Nucleus accumbens (tissue), 56 donors: Measurements from ENCODE around the gene PPP1R15B.
"Not testable (repeated sequence)": the region's sequence is repeated elsewhere in the genome, so short reads cannot be mapped to it uniquely, and the experiment has no call there.

Experiments used
- DNase-seq, 56 donors: peaks; one replicate each; lab custom pipeline; 2025; lab: John Stamatoyannopoulos, UW

The PPP1R15B gene

DNA sequence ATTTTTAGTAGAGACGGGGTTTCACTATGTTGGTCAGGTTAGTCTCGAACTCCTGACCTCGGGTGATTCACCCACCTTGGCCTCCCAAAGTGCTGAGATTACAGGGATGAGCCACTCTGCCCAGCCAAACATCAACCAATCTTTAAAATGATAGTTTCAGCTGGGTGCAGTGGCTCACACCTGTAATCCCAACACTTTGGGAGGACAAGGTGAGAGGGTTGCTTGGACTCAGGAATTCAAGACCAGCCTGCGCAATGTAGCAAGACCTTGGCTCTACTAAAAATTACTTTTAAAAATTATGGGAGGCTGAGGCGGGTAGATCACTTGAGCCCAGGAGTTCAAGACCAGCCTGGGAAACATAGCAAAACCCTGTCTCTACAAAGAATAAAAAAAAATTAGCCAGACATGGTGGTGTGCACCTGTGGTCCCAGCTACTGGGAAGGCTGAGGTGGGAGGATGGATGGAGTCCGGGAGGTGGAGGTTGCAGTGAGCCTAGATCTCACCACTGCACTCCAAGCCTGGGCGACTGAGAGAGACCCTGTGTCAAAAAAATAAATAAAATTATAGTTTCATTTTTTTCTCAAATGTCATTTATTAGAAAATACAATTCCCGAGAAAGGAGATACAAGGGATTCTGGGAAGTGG lies 10.6 kb upstream of the PPP1R15B start:
- not testable (repeated sequence) for DNase-seq

DNA sequence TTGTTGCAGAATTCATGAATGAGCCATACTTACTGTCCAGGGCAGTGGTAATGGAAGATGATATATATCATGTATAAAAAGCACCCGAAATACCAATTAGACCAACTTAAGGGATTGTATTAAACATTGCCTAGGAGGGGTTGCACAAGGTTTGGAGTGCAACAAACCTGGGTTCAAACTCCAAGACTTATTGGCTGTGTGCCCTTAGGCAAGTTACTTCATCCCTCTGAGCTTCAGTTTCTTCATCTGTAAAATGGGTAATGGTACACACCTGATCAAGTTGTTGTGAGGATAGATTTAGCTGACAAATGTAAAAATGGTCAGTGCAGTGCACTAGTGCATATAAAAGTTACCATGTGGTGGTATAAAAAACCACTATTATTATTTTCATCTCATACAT lies 9.8 kb upstream of the PPP1R15B start:
- DNase-seq, result no peak

DNA sequence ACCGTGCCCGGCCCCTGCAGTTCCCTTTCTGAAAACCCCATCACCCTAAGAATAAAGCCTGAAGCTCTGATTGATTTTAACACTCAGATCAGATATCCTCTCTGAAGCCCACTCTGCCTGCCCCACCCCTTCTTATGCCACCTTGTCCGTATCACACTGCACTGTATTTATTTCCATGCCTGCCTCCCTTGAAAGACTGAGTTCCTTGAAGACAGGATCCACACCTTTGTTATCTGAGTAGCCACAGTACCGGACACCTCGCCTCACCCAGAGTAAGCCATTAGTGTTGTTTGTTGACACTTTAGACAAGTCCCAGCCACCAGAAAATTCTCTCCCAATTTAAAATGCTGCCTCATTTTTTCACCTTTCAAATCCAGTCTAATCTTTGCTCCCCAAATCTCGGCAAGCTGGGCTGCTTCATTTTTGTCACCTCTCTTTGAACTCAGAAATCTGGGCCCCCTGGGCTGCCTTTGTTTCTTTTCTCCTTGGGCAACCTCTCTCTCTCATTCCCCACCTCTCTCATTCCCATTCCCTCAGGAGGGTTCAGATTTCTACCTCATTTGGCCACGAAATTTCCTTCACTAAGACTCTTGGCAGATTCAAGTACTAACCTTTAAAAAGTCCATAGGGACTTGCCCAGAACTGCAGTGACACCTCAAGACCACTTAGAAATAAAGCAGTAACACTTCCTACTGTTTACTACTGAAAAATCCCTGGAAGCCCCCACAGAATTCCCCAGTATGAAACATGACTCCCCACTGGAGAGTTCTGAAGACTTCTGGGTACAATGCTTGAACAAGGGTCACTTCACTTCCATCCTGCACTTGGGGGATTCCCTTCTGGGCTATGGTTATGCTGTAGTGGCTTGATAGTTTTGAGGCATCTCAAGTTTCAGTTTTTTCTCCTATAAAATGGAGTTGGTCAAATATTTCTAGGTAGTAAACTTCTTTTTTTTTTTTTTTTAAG lies 8.7 kb upstream of the PPP1R15B start:
- DNase-seq, result no peak

DNA sequence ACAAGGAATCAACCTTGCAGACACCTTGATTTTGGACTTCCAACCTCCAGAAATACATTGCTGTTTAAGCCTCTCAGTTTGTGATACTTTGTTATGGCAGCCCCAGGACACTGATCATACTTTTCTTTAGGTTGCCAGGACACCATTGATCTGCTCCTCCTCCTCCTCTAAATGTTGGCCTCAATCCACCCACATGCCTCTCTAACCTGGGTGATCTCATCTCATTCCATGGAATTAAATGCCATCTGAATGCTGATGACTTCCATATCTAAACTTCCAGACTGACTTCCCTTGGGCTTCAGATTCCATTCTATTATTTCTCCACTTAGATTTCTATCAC lies 7.4 kb upstream of the PPP1R15B start:
- DNase-seq, result no peak

DNA sequence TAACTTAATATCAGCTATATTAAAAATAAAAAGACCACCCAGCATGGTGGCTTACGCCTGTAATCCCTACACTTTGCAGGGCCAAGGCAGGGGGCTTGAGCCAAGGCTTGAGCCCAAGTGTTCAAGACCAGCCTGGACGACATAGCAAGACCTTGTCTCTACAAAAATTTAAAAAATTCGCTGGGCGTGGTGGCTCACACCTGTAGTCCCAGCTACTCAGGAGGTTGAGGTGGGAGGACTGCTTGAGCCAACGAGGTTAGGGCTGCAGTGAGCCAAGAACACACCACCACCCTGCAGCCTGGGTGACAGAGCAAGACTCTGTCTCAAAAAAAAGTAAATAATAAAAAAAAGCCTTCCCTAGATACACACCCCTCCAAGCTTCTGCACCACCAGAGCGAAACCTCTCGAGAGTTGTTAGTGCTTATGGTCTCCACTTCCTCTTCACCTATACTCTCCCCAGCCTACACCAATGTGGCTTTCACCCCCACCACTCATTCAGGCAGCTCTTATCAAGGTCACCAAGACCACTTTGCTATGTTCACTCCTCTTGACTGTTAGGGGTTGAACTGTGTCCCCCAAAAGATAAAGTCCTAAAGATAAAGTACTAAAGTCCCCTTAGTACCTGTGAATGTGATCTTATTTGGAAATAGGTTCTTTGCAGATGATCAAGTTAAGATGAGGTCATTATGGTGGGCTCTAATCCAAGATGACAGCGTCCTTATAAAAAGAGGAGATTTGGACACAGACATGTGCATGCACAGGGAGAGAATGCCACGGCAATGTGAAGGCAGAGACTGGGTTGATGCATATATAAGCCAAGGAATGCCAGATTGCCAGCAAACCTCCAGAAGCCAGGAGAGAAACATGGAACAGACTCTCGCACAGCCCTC lies 6.8 kb upstream of the PPP1R15B start:
- no peak for DNase-seq

DNA sequence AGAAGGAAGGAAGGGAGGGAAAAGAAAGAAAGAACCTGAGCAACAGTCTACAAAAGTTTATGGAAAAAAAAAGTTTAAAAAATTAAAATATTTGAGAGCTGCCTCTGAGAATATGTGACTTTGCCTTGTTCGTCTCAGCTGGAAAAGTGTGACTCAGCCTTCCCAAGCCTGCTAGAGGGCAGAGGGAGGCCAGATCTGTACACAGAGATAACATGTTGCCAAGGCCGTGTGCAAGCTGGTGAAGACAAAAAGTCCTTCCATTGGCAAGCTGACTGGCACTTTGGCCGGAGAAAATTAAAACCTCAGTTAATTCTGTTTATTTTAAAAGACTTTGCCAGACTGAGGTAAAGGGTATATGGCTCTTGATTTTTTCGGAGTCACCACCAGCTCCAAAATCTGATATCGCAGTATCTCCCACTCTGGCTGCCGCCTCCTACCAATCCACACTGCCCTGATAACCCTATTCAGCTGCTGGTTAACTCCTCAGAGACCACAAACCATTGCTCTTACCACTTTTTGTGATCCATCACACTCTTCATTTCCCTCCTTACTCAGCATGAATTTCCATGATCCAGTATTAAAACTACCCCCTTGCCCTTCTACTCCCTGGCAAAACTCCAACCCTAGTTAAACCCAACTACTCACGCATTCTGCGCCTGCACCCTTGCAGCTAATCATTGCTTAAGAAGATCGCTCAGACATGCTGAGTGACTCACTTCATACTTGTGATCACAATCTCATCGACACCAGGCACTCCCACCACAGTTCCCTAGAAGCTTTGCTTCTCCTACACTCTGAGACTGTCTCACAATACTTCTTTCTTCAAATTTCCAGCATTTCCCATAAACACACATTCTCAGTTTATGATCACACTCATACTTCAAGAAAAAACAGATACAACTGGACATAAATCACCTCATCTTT lies 5.7 kb upstream of the PPP1R15B start:
- DNase-seq, result peak in 27 of 56 donors; percentile 6 to 68 (median 37)

DNA sequence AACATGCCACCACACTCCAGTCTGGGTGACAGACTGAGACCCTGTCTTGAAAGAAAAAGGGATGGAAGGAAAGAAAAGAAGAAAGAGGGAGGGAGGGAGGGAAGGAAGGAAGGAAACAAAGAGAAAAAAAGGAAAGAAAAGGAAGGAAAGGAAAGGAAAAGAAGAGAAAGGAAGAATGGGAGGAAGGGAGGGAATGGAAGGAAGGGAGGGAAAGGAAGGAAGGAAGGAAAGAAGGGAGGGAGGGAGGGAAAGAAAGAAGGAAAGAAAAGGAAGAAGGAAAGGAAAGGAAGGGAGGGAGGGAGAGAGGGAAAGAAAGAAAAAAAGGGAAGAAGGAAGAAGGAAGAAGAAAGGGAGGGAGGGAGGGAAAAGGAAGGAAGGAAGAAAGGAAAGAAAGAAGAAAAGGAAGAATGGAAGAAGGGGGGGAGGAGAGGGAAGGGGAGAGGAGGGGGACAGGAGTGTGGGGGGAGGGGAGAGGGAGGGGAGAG lies 5.0 kb upstream of the PPP1R15B start:
- DNase-seq, result no peak

DNA sequence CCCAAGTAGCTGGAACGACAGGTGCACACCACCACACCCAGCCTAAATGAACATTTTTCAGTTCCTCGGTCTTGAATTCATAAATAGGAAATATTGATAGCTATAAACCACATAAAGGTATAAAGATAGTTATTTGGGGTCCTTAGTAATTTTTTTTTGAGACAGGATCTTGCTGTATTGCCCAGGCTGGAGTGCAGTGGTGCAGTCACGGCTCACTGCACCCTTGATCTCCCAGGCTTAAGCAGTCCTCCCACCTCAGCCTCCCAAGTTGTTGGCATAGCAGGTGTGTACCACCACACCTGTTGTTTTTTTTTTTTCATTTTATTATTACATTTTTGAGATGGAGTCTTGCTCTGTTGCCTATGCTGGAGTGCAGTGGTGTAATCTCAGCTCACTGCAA lies 3.7 kb upstream of the PPP1R15B start:
- no peak for DNase-seq

DNA sequence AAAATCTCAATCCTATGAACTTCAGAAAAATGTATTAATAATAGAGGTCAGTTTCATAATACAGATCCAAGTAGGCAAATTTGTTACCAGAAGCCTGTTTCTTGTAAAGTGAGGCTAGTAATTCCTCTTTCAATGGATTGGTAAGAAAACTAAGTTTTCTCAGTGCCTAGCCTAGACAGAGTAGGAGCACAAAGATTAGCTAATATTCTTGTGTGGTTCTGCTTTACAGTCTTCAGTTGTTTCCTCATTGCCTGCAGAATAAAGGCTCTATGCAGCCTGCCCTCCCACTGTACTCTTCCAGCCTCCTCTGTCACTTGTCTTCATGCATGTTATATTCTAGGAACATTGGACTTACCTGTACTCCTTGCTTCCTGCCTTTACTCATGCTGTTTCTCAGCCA lies 2.4 kb upstream of the PPP1R15B start:
- no peak for DNase-seq

DNA sequence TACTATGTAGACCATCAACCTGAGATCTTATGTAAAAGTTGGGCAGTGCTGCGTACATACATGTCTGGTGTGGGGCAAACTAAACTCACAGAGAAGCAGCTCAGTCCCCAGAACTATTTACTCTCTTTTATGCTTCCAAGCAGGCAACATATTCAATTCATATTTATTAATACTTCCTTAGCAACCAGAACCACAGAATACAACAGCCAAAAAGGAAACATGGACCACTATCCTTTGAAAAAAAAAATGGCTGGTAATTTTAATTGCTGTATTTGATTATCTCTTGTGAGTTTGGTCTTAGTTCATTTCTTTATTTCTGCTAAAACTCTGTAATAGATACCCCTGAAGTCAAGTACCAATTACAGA lies 1.5 kb upstream of the PPP1R15B start:
- DNase-seq, result no peak

DNA sequence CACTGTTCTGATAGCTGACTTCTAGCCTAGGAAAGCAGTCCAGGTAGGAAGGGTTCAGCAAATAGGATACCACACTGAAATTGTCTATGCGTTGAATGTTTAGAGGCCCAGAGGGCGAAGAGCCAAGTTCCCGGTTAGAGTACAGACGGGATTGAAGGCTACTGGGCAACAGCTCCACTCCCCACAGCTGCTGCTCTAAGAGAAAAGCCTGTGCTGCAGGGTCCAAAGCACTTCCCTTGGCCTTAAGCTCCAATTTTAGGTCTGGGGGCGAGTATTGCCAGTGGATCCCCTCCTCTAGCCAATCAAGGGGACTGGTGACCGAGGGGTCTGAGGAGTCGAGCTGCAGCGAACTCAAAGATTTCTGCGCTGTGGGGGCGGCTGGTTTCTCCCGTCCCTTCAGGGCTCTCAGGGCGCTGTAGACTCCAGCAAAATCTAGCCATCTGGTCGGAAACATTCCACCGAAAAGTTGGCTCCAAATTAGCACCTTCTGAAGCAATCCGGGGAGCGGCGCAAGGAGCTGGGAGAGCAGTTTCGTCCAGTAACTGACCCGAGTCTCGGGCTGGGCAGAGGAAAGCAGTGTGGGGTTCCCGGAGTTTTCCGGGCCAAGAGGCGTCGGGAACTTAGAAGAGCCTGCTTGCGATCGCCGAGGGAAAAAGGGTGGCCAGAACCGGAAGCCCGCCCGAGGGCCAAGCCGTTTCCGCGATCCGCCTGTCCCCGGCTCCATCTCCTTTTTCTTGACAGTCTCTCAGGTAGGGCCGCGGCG lies 748 bp downstream of the PPP1R15B start:
- DNase-seq, result peak in 15 of 56 donors; percentile 13 to 77 (median 49)

DNA sequence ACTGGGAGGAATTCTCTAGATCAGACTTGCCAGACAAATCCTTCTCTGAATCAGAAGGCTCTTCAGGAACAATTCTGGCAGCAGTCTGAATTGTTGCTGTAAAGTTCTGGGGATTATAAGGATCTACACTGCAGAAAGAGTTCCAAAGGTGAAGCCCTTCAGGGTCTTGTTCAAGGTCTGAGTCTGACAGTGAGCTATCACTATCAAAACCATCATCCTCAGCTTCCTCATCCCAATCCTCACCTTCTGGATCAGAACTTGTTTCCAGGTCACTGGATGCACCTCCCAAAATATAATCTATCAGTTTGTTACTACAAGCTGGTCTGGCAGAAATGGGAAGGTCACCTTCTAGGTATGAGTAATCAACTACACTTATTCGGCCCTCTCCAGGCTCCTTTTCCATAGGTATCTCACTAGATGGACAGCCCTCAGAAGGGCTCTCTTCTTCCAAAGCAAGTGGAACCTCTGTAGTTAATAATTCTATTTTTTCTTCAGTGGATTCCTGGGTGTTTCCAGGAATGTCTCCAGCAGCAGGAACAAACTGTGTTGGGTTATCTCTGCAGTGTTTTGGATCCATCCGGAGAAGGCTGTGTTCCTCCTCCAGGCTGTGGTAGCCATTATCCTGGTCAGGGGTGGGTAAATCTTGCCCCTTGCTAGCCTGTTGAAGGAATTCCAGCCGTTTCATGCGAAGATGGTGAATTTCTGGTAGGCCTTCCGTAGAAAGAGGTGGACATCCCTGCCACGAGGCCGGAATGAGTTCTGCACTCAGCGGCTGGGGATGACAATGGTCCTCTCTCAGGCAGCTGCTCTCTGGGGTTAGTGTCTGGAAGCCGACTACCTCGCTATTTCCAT lies 1.6 kb downstream of the PPP1R15B start:
- no peak for DNase-seq

DNA sequence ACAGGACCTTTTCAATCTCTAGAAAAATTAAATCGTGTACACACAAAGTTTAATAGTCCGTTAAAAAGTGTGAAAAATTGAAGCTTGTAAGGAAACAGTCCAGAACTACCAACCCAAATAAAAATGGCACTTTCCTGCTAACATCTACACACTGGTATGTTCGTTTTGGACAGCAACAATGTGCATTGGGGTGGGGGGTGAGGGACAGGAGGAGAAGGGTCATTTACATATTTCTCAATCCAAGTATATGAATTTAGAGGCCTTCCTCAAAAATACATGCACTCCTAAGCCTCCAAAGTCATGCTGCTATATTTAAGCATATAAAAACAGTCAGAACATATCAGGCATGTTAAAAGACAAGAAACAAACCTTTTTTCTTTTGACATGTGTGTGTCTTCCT lies 2.5 kb downstream of the PPP1R15B start:
- DNase-seq, result no peak

DNA sequence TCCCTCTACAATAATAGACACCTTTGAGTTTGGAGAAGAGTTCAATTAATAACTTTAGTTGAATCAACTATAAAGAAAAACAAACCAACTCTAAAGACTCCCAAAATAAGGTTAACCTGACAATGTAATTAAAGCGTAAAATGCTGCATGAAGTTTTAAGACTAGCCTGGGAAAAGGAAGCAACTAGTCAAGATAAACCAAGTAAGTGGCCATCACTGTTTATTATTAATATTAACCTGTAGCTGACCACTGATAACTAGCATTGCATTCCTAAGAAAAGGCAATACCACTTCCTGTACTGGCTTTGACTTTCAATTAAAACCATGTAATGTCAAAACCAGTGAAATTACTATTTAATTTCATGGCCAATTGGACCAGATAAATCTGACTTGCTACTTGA lies 3.0 kb downstream of the PPP1R15B start:
- DNase-seq, result no peak

DNA sequence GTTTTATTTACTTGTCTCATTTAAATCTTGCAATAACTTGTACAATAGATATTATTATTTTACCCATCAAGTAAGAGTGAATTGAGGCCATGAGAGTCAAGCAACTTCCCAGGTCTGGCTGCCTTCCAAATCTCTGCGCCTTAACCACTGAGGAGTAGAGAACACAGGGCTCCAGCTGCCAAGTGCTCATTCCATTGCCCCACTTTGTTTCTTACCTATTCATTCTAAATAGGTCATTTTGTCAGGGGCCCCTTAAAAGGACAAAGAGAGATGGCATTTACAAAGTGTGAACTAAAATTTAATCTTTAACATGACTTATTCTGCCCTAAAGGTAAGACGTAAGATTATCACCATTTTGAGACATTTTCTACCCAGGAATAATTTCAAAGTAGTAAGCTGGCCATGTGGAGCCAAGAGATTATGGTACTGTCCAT lies 3.5 kb downstream of the PPP1R15B start:
- DNase-seq, result peak in 32 of 56 donors; percentile 11 to 87 (median 40)

DNA sequence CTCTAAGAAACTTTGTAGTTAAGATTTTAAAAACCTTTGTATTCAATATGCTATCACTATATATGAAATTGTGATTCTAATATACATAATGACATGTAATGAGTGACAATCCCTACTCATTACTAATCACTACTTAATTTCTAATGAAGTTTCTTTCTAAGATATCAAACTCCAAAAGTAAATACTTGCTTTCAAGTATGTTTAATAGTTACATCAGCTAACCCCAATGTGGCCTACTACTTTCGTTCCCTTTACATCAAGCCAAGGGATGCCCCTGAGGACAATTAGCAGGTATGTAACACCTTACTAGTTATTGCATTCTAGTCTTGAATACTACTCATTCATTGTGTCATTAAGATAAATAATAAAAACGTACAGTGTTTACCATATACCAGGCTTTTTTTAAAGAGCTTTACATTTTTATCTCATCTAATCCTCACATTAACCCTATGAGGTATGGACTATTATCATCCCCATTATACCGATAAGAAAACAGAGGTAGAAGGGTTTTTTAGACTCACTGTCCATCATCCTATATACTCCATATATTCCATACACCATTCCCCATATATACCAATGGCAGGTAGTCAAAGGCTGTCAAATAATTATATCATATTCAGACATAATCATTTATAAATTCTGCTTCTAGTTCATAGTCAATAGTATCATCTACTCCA lies 4.2 kb downstream of the PPP1R15B start:
- DNase-seq, result no peak

DNA sequence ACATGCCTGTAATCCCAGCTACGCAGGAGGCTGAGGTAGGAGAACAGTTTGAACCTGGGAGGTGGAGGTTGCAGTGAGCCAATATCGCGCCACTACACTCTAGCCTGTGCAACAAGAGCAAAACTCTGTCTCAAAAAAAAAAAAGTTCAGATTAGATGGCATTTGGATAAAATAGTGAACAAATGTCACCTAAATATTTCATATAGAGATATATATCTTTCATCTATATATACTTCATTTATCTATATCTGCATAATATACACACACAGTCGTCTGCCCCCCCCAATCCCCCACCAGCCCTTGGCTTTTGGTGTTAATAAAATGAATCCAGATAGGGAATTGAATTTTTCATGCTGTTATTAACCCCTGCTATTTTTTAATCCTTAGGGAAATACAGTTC lies 5.0 kb downstream of the PPP1R15B start:
- DNase-seq, result no peak
